22Rv1 (cell line): ENCODE data around the gene TMEM14A.

ENCODE experiments used
- CTCF ChIP-seq: fragments of 450-650 bp; IDR thresholded peaks from 2 replicates; pipeline ENCODE4 v1.5.1; 2017; ENCODE audit warnings: mild to moderate bottlenecking
- ZFX ChIP-seq: fragments of 450-650 bp; IDR thresholded peaks from 2 replicates; pipeline ENCODE4 v1.6.1; 2017; ENCODE audit warnings: antibody characterized with exemption, borderline replicate concordance

GRCh38 chr6:52654007-52654406 lies 16.9 kb upstream of the TMEM14A start:
- TF ChIP-seq CTCF (no peak), ZFX (no peak)
